Measurements from ENCODE around the gene FGF22. TPM values are rescaled to one million over a fixed set of nuclear protein-coding genes. Genes with fewer than 3 reads are reported as not detected.

Gene FGF22
- total and polyA plus RNA-seq, 10 of the 15 experiments (the other 5 are each of a cell fraction or from before 2014, with no cell fraction given), result 0.05 TPM; not detected in 9

DNA sequence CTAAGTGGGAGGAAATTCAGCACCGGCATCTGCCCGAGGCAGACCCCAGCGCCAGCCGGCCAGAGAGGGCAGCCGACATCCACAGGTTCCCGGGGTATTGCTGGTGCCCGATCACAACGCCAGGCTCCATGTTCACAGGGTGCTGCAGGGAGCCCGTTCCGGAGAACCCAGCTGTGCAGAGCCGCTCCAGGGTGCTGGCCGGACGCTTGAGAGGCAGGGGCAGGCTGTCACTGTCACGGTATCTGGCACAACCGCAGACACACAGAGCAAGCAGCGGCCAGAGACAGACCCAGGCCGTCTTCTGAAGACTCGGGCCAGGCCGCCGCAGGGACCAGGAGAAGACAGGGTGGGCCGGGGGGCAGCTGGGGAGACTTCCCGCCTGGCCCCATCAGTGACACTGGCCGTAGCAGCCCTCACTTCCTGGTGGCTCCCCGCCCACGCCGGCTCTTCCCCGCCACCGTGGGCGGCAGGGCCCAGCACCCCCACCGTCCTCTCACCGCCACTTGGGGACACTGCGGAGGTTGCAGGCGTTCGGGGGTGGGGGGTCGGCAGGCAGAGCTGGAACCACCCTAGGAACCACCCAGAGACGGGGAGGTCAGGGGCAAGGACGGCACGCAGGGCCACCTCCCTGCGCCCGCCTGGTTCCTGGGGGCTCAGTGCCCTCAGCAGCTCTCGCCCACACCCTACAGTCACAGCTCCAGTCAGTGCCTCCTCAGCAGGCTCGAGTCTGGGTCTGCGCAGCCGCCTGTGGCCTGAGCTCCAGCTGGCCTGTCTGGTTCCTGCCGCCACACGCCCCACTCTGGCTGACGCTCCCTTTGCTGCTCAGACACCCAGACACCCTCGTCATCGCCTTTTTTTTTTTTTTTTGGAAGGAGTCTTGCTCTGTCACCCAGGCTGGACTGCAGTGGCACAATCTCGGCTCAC is 19.5 kb downstream of the FGF22 start (continued):
- TF ChIP-seq BCLAF1 (IDR thresholded peaks at IDR 0.05) (no peak), EGR1 (IDR thresholded peaks at IDR 0.05; ENCODE audit: borderline replicate concordance in 1 of 2, low read depth in 2 of 2, low read length in 2 of 2) (0 out of 3 replicates have a peak, but pooled peaks of 1 of the 2 experiments have one; percentile 38), ZBED1 (IDR thresholded peaks at IDR 0.05; ENCODE audit: borderline replicate concordance) (no peak), ZBTB40 (IDR thresholded peaks at IDR 0.05; ENCODE audit: borderline replicate concordance) (no peak), POLR2A (IDR thresholded peaks at IDR 0.05; ENCODE audit: low read depth, low read length) (peak; percentile 56), TCF3 (IDR thresholded peaks at IDR 0.05; ENCODE audit: borderline replicate concordance, insufficient read depth, low read depth, low read length) (no peak)
- TF ChIP-seq, protein P1, sequence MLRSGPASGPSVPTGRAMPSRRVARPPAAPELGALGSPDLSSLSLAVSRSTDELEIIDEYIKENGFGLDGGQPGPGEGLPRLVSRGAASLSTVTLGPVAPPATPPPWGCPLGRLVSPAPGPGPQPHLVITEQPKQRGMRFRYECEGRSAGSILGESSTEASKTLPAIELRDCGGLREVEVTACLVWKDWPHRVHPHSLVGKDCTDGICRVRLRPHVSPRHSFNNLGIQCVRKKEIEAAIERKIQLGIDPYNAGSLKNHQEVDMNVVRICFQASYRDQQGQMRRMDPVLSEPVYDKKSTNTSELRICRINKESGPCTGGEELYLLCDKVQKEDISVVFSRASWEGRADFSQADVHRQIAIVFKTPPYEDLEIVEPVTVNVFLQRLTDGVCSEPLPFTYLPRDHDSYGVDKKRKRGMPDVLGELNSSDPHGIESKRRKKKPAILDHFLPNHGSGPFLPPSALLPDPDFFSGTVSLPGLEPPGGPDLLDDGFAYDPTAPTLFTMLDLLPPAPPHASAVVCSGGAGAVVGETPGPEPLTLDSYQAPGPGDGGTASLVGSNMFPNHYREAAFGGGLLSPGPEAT (IDR thresholded peaks at IDR 0.05; ENCODE audit: low read depth), result no peak

Data from GM12878 (cell line).